Measurements from ENCODE around the gene ANKFN1.

Gene ANKFN1

GRCh38 chr17:56514264-56514663 is 361.0 kb downstream of the ANKFN1 start:
- no peak for DNase-seq

DNA sequence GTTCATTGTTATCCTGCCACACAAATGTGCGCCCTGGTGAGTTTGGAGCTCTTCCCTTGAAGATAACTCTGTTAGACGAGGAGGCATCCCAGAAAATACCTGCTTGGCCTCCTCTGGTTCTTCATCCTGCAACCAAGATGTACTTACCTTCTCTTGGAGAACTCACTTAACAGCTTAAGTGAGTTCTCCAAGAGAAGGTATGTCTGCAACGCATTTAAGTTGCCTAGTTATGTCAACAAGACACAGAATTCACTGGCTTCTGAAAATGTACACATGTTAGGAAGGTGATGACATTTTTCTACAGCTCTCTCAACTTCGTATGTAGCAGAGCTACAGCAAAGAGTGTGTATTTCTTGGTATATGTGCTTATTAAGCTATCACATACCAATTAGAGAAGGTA is 361.6 kb downstream of the ANKFN1 start:
- no peak for DNase-seq

GRCh38 chr17:56521414-56522141 is 368.3 kb downstream of the ANKFN1 start:
- DNase-seq, result no peak

DNA sequence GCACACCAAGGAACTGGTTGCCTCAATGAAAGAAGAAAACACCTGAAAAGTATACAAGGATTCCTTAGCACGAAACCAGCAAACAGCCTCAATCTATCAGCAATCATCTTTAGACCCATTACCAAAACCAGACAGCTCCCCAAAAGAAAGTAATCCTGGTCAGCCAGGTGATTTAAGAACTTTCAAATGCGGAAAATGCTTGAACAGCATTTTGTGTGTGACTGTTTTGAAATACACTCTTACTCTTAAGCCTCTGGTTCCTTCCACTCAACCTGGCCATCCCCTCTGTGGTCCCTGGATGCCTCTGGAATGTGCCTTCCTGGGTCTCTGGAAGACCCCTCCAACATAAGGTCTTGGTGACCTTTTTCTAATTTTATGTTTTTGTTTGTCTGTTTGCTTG is 369.8 kb downstream of the ANKFN1 start:
- DNase-seq, result no peak

DNA sequence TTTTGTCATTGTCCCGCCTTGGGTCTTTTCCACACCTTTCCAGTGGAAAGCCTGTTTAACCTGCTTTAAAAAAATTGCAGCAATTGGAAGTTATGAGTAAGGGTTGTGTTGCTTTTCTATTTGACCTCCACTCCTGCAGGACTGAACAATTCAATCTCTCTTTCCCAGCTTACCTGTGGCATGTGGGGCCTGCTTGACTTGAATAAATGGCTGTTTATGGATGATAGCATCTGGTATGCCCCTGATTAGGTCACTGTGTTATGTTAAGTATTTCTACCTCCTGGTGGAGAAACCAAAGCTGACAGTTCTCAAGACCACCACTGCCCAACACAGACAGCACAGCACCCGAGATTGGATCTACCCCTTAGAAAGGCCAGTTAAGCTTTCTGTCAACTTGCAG is 375.4 kb downstream of the ANKFN1 start:
- no peak for DNase-seq

GRCh38 chr17:56532926-56533325 is 379.7 kb downstream of the ANKFN1 start:
- DNase-seq, result no peak

DNA sequence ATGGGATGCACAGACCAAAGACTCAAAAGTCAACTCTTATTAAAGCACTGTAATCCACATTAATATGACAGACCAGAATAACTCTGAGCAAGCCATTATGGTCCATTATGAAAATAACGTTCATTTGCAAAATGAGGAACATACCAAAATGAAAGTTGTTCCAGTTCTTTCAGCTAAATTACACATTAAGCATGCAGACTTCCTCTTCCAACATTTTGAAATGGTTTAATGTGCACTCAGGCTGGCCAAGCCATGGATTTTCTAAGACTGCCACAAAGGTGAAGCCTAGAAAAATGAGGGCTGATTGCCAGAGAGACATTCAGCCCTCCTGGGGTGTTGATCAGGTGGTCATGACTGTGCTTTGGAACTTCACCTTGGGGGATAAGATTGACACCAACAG is 383.5 kb downstream of the ANKFN1 start:
- DNase-seq, result no peak

DNA sequence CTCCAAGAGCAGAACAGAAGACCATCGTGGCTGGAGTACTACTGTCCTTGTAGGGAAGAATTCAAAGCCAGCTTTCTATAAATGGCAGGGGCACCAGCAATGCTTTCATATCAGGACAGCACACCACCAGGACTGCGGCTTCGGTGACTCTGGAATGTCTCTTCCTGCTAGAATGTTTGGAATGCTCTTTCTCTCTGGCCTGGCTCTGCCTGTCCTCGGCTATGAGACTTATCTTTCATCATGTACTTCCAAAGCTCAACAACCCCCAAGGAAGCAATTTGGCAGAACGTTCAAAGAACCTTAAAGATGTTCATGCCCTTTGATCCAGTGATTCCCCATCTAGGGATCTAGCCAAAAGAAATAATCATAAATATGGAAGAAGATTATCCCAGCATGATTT is 387.6 kb downstream of the ANKFN1 start:
- DNase-seq, result no peak

- no peak for DNase-seq
Measured at GRCh38 chr17:56543280-56543679, 390.0 kb downstream of the ANKFN1 start.

DNA sequence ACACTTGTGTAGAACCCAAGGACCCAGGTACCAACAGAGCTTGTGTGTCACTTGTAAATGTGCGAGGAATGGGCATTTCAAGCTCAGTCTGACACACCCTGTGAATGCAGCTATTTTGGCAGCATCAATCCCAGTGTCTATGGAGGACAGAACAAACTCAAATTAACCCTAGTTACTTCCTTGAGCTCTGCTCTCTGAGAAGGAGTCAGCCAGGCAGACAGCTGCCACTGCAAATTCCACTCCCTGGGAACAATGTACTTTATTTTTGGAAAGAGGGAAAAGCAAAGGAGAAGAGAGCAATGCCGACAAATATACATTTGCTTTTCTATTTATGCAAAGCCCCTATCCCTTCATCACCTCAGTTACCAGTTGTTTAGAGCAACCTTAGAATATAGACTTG is 391.8 kb downstream of the ANKFN1 start:
- no peak for DNase-seq

GRCh38 chr17:56545930-56546329 is 392.7 kb downstream of the ANKFN1 start:
- DNase-seq, result no peak

DNA sequence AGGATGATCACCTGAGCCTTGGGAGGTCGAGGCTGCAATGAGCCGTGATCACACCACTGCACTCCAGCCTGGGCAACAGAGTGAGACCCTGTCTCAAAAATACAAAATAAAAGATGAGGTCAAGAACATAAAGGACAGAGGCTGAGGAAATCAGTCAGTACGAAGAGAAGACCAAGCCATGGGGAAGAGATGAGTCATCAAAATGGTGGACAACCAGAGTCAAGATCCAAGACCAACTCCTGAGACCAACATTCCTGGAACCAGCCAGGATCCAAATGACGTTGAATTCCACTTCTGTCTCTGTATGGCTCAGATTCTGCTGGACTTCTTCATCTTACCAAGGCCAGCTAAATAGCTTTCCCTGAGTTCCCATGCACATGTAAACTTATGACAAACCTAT is 395.4 kb downstream of the ANKFN1 start:
- no peak for DNase-seq

DNA sequence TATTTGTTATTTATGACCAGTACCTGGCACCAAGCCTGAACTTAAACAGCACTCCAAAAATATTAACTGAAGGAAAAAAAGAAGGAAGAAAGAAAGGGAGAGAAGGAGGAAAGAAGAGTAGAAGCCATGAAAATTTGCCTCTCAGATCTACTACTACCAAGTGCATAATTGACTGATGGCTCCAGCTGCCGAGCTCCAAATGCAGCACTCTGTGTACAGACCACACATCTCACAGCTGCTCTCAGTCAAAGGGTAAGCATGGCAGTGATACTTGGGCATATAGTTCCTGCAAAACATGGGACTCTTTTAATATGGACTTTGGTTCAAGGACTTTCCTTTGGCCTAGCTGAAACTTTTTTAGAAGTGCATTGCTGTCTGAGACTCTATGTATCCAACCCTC is 396.2 kb downstream of the ANKFN1 start:
- DNase-seq, result no peak

- DNase-seq, result no peak
Measured at GRCh38 chr17:56557682-56558081, 404.4 kb downstream of the ANKFN1 start.

DNA sequence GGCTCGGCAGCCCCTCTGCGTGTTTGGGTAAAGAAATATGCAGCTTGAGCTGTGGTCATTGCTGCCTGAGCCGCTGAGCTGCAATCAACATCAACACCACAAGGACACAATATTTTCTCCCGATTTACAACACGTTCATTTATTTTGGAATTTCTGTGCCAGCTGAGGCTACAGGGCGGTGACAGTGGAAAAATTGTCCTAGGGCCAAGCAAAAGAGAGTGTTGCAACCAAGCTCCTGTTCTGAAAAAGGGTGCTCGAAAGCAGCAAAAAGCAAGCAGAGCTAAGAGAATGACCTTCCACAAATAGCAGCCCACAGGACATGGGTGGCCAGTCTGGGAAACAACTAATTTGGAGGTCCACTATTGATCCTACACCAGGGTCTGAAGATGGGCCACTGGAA is 404.8 kb downstream of the ANKFN1 start:
- DNase-seq, result no peak

All from T-helper 1 cell (primary cell).